Activated naive CD4-positive, alpha-beta T cell treated with anti-CD3 and anti-CD28 coated beads, Interleukin-2, amount 50 U/mL, for 24 hours (primary cell): ENCODE data around the gene ZNF432.
"Not testable (repeated sequence)": the region's sequence is repeated elsewhere in the genome, so short reads cannot be mapped to it uniquely, and the experiment has no call there.

Experiments used
- H3K27ac Mint-ChIP-seq: one replicate; pipeline ENCODE4 v1.8.0; 2021; ENCODE audit warnings: mild to moderate bottlenecking, mixed read lengths
- H3K27me3 Mint-ChIP-seq: one replicate; pipeline ENCODE4 v1.8.0; 2021; ENCODE audit warnings: mixed read lengths
- H3K36me3 Mint-ChIP-seq: one replicate; pipeline ENCODE4 v1.8.0; 2021; ENCODE audit warnings: mixed read lengths
- H3K4me1 Mint-ChIP-seq: one replicate; pipeline ENCODE4 v1.8.0; 2021; ENCODE audit warnings: mixed read lengths
- H3K4me3 Mint-ChIP-seq: one replicate; pipeline ENCODE4 v1.8.0; 2021; ENCODE audit warnings: mild to moderate bottlenecking, mixed read lengths
- H3K9me3 Mint-ChIP-seq: one replicate; pipeline ENCODE4 v1.8.0; 2021; ENCODE audit warnings: mixed read lengths

The ZNF432 gene

DNA sequence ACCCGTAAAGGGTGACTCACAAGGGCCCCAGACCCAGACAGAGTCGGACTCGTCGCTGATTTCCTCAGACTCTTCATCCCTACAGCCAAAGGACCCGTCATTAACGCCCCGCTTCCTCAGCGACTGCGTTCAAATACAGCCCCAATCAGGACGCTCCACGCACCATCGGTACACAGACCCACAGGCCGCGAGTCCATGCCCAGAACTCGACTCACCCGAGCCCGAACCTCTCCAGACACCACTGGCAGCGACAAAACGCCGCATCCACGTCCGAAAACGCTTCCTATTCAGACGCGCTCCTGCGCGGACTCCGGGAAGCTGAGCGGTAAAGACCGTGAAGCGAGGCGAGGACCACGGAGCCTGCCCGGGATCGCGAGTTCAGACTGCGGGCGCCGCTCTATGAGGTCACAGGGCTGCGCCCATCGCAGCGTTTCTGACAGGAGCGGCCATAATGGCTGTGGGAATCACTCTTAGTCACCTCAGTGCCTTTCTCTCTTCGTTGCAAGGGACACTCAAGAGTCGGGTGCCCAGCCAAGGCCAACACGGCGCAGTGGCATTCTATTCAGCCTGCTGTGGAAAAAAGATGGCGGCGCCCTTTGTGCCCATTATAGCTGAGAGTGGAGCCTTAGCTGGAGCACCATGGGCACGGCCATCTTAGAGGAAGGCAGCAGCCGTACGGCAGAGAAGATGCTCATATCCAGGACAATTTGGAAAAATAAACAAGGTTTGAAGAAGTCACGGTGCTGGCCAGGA is 20.4 kb downstream of the ZNF432 start, which contains the start of gene ZNF614:
Gene ZNF614, minus strand, starts transcription at position 353 of the 753 bp plus-strand sequence. CDS start 2,634 bp downstream, outside the sequence.
- Mint-ChIP-seq H3K27me3 (no peaks in the 10 kb centered on the region), H3K27ac (peak within 1 kb of the TSS; percentile 97), H3K9me3 (peaks cover 17% of the 10 kb centered on the region), H3K4me1 (peaks cover 33% of the 10 kb centered on the region), H3K36me3 (peaks cover 63% of the 10 kb centered on the region), H3K4me3 (peak within 1 kb of the TSS; percentile 94)

DNA sequence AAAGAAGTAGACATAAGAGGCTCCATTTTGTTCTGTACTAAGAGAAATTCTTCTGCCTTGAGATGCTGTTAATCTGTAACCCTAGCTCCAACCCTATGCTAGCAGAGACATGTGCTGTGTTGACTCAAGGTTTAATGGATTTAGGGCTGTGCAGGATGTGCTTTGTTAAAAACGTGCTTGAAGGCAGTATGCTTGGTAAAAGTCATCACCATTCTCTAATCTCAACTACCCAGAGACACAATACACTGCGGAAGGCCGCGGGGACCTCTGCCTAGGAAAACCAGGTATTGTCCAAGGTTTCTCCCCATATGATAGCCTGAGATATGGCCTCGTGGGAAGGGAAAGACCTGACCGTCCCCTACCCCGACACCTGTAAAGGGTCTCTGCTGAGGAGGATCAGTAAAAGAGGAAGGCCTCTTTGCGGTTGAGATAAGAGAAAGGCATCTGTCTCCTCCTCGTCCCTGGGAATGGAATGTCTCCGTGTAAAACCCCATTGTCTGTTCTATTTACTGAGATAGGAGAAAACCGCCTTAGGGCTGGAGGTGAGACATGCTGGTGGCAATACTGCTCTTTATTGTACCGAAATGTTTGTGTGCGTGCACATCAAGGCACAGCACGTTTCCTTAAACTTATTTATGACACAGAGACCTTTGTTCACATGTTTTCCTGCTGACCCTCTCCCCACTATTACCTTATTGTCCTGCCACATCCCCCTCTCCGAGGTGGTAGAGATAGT is 22.2 kb downstream of the ZNF432 start:
- not testable (repeated sequence) for H3K27me3 Mint-ChIP-seq, H3K27ac Mint-ChIP-seq
- peaks cover 22% of the 10 kb centered on the region for H3K9me3 Mint-ChIP-seq
- peak overlapping the region; percentile 94 for H3K4me3 Mint-ChIP-seq
- H3K4me1 Mint-ChIP-seq = peaks cover 37% of the 10 kb centered on the region
- peaks cover 67% of the 10 kb centered on the region for H3K36me3 Mint-ChIP-seq

DNA sequence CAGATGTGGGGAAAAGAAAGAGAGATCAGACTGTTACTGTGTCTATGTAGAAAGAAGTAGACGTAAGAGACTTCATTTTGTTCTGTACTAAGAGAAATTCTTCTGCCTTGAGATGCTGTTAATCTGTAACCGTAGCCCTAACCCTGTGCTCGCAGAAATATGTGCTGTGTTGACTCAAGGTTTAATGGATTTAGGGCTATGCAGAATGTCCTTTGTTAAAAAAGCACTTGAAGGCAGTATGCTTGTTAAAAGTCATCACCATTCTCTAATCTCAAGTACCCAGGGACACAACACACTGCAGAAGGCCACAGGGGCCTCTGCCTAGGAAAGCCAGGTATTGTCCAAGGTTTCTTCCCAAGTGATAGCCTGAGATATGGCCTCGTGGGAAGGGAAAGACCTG is 24.2 kb downstream of the ZNF432 start:
- Mint-ChIP-seq H3K4me1 (peaks cover 42% of the 10 kb centered on the region), H3K36me3 (peaks cover 75% of the 10 kb centered on the region), H3K9me3 (peaks cover 20% of the 10 kb centered on the region)
- not testable (repeated sequence) for H3K27ac Mint-ChIP-seq, H3K4me3 Mint-ChIP-seq, H3K27me3 Mint-ChIP-seq

DNA sequence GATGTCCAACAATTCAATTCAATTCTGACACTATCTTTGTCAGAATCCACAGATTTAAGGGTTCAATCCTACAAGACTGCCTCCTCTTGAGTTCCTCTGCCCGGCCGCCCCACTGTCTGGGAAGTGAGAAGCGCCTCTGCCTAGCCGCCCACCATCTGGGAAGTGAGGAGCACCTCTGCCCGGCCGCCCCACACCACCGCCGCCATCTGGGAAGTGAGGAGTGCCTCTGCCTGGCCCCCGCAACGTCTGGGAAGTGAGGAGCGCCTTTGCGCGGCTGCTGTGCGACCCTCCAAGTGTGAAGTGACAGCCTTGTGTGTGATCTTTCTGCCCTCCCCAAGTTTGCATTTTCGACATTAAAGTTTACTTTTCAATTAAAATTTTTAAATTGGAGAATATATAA is 26.4 kb downstream of the ZNF432 start:
- Mint-ChIP-seq H3K27ac (no peak overlapping the region), H3K9me3 (peaks cover 34% of the 10 kb centered on the region), H3K36me3 (peaks cover 84% of the 10 kb centered on the region), H3K4me3 (no peak overlapping the region), H3K4me1 (peaks cover 25% of the 10 kb centered on the region), H3K27me3 (no peaks in the 10 kb centered on the region)

DNA sequence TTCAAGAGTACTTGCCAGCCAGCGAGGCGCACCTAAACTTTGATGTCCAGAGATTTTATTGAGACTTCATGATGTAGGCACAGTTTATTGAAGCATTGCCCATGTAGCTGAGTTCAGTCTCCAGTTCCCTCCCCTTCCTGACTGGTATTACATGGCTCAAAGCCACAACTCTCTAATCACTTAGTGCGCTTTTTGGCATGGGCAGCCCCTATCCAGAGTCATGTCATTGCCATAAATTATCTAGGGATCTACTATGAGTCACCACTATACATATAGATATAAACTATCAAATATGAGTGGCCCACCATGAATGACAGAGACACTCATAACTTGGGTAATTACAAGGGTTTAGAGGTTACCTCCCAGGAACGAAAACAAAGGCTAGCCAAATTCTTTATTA is 28.1 kb downstream of the ZNF432 start:
- H3K4me3 Mint-ChIP-seq = no peak overlapping the region
- H3K4me1 Mint-ChIP-seq = peaks cover 10% of the 10 kb centered on the region
- no peak overlapping the region for H3K27ac Mint-ChIP-seq
- peaks cover 40% of the 10 kb centered on the region for H3K9me3 Mint-ChIP-seq
- no peaks in the 10 kb centered on the region for H3K27me3 Mint-ChIP-seq
- H3K36me3 Mint-ChIP-seq = peaks cover 85% of the 10 kb centered on the region

- H3K9me3 Mint-ChIP-seq = peaks cover 13% of the 10 kb centered on the region
- H3K4me3 Mint-ChIP-seq = no peak overlapping the region
- H3K36me3 Mint-ChIP-seq = peaks cover 28% of the 10 kb centered on the region
- no peaks in the 10 kb centered on the region for H3K27me3 Mint-ChIP-seq
- no peak overlapping the region for H3K27ac Mint-ChIP-seq
- peaks cover 24% of the 10 kb centered on the region for H3K4me1 Mint-ChIP-seq
Measured at GRCh38 chr19:52010674-52011073, 38.0 kb downstream of the ZNF432 start.

- H3K9me3 Mint-ChIP-seq = peaks cover 14% of the 10 kb centered on the region
- no peaks in the 10 kb centered on the region for H3K27me3 Mint-ChIP-seq
- H3K36me3 Mint-ChIP-seq = peaks cover 30% of the 10 kb centered on the region
- H3K4me3 Mint-ChIP-seq = peak within 1 kb of the TSS; percentile 95
- peak within 1 kb of the TSS; percentile 92 for H3K27ac Mint-ChIP-seq
- peaks cover 24% of the 10 kb centered on the region for H3K4me1 Mint-ChIP-seq
Measured at GRCh38 chr19:52007806-52008557, 40.7 kb downstream of the ZNF432 start, which contains the start of gene ZNF615. ZNF615 (minus strand) TSS chr19:52008211; CDS start chr19:52003711, 4,500 bp downstream.

- Mint-ChIP-seq H3K9me3 (peaks cover 14% of the 10 kb centered on the region), H3K4me3 (peak overlapping the region; percentile 95), H3K36me3 (peaks cover 29% of the 10 kb centered on the region), H3K4me1 (peaks cover 24% of the 10 kb centered on the region), H3K27me3 (no peaks in the 10 kb centered on the region), H3K27ac (peak overlapping the region; percentile 92)
Measured at GRCh38 chr19:52007451-52007805, 41.2 kb downstream of the ZNF432 start.

DNA sequence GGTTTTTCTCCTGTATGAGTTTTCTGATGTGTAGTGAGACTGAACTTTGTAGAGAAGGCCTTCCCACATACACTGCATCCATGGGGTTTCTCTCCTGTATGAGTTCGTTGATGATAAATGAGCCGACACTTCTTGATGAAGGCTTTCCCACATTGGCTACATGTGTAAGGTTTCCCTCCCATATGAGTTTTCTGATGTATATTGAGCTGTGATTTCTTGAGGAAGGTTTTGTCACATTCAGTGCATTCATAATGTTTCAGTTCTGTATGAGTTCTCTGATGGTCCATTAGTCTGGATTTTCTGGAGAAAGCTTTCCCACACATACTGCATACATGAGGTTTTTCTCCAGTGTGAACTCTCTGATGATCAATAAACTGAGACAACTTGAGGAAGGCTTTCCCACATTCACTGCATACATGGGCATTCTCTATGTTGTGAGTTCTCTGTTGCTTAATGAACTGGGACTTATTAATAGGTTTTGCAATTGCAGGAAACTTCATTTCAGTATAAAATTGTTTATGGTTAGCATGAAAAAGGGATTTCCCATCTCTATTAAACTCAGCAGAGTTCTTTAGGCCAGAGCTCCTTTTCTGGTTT is 54.5 kb downstream of the ZNF432 start:
- H3K4me1 Mint-ChIP-seq = no peaks in the 10 kb centered on the region
- no peaks in the 10 kb centered on the region for H3K27me3 Mint-ChIP-seq
- no peak overlapping the region for H3K27ac Mint-ChIP-seq
- H3K4me3 Mint-ChIP-seq = no peak overlapping the region
- H3K9me3 Mint-ChIP-seq = peaks cover 16% of the 10 kb centered on the region
- peaks cover 61% of the 10 kb centered on the region for H3K36me3 Mint-ChIP-seq

DNA sequence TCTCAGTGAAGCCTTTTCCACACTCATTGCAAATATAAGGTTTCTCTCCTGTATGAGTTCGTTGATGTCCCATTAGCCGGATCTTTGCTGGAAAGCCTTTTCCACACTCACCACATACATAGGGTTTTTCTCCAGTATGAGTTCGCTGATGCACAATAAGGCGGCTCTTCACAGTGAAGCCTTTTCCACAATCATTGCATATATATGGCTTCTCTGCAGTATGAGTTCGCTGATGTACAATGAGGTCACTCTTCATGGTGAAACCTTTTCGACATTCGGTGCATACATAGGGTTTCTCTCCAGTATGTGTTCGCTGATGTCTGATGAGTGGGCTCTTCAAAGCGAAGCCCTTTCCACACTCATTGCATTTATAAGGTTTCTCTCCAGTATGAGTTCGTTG is 55.2 kb downstream of the ZNF432 start:
- H3K4me3 Mint-ChIP-seq = no peak overlapping the region
- peaks cover 22% of the 10 kb centered on the region for H3K9me3 Mint-ChIP-seq
- H3K4me1 Mint-ChIP-seq = peaks cover 3% of the 10 kb centered on the region
- H3K36me3 Mint-ChIP-seq = peaks cover 62% of the 10 kb centered on the region
- no peak overlapping the region for H3K27ac Mint-ChIP-seq
- H3K27me3 Mint-ChIP-seq = no peaks in the 10 kb centered on the region

GRCh38 chr19:51986309-51987291 is 62.0 kb downstream of the ZNF432 start, which contains the start of gene ZNF350:
ZNF350 (minus strand) TSS chr19:51986840; CDS start chr19:51974360, 12,480 bp downstream.
- H3K9me3 Mint-ChIP-seq = peaks cover 26% of the 10 kb centered on the region
- H3K27me3 Mint-ChIP-seq = no peaks in the 10 kb centered on the region
- H3K27ac Mint-ChIP-seq = peak within 1 kb of the TSS; percentile 97
- peak within 1 kb of the TSS; percentile 98 for H3K4me3 Mint-ChIP-seq
- peaks cover 47% of the 10 kb centered on the region for H3K36me3 Mint-ChIP-seq
- peaks cover 24% of the 10 kb centered on the region for H3K4me1 Mint-ChIP-seq

DNA sequence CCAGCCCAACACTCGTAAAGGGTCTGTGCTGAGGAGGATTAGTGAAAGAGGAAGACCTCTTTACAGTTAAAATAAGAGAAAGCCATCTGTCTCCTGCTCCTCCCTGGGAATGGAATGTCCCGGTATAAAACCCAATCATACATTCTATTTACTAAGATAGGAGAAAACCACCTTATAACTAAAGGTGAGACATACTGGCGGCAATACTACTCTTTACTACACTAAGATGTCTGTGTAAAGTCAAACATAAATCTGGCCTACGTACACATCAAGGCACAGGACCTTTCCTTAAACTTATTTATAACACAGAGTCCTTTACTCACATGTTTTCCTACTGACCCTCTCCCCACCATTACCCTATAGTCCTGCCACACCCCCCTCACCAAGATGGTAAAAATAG is 65.3 kb downstream of the ZNF432 start:
- H3K36me3 Mint-ChIP-seq = peaks cover 61% of the 10 kb centered on the region
- H3K4me1 Mint-ChIP-seq = peaks cover 24% of the 10 kb centered on the region
- no peak overlapping the region for H3K27ac Mint-ChIP-seq
- H3K4me3 Mint-ChIP-seq = no peak overlapping the region
- peaks cover 26% of the 10 kb centered on the region for H3K9me3 Mint-ChIP-seq
- H3K27me3 Mint-ChIP-seq = no peaks in the 10 kb centered on the region
